Left ventricle myocardium inferior (tissue), 1 donor: ENCODE measurements around the gene CLEC2L. TPM values are rescaled to one million over a fixed set of nuclear protein-coding genes. Genes with fewer than 3 reads are reported as not detected.

Source experiments
- DNase-seq: peaks from one replicate; pipeline ENCODE4 v3.0.0-alpha.2; 2020
- H3K27ac ChIP-seq: fragments of 200-600 bp; replicated peaks from 2 replicates; pipeline ENCODE4 v1.8.0; 2021
- H3K27me3 ChIP-seq: fragments of 200-600 bp; 2 replicates; pipeline ENCODE4 v1.8.0; 2021; ENCODE audit warnings: low read depth
- H3K36me3 ChIP-seq: fragments of 200-600 bp; 2 replicates; pipeline ENCODE4 v1.8.0; 2021
- H3K4me1 ChIP-seq: fragments of 200-600 bp; 2 replicates; pipeline ENCODE4 v1.8.0; 2021
- H3K4me3 ChIP-seq: fragments of 200-600 bp; 2 replicates; pipeline ENCODE4 v1.8.0; 2021; ENCODE audit warnings: mild to moderate bottlenecking, moderate library complexity
- H3K9me3 ChIP-seq: fragments of 200-600 bp; replicated peaks from 2 replicates; pipeline ENCODE4 v1.8.0; 2021
- CTCF ChIP-seq: fragments of 200-600 bp; IDR thresholded peaks from 2 replicates; pipeline ENCODE4 v1.8.0; 2021; ENCODE audit warnings: antibody characterized with exemption, mild to moderate bottlenecking, borderline replicate concordance
- intact Hi-C: fragments of 100-400 bp; cut with micrococcal nuclease; formaldehyde crosslinking; loops from one replicate; pipeline ENCODE4 v1.11.0; 2022
- total RNA-seq: library from RNA; stranded (reverse); fragmentation: NEBNext Ultra II Directional; extraction: Animal tissue kit (Norgen Biotek cat#: 25700); gene quantifications from one replicate; pipeline ENCODE4 v1.2.1, GENCODE V29; 2021
- donor health status: DM: no; HTN: yes; CAD: no; lungs with severe emphysema.

Gene CLEC2L
- total RNA-seq, 1 donor from 2014 or later: 0.25 TPM

GRCh38 chr7:139492293-139492692 lies 31.2 kb upstream of the CLEC2L start:
- Histone ChIP-seq H3K27me3 (peaks cover 32% of the 10 kb centered on the region), H3K27ac (no peak overlapping the region), H3K36me3 (no peaks in the 10 kb centered on the region), H3K4me3 (no peak overlapping the region), H3K4me1 (peaks cover 4% of the 10 kb centered on the region), H3K9me3 (peaks cover 22% of the 10 kb centered on the region)
- TF ChIP-seq CTCF: no peak
- no peak for DNase-seq
- intact Hi-C loops: loop anchor here (10.0 kb wide), 1 partner anchor 513 kb away; no protein-coding TSS in a partner anchor

GRCh38 chr7:139494835-139495579 lies 28.5 kb upstream of the CLEC2L start:
- intact Hi-C loops: loop anchor here (10.0 kb wide), 1 partner anchor 510 kb away; no protein-coding TSS in a partner anchor
- Histone ChIP-seq H3K9me3 (peaks cover 22% of the 10 kb centered on the region), H3K4me3 (no peak overlapping the region), H3K27ac (no peak overlapping the region), H3K36me3 (no peaks in the 10 kb centered on the region), H3K4me1 (peaks cover 7% of the 10 kb centered on the region), H3K27me3 (peaks cover 19% of the 10 kb centered on the region)
- no peak for DNase-seq
- TF ChIP-seq CTCF: no peak

GRCh38 chr7:139495580-139496125 lies 27.8 kb upstream of the CLEC2L start:
- Histone ChIP-seq H3K27ac (no peak overlapping the region), H3K9me3 (peaks cover 22% of the 10 kb centered on the region), H3K36me3 (no peaks in the 10 kb centered on the region), H3K27me3 (peaks cover 19% of the 10 kb centered on the region), H3K4me3 (no peak overlapping the region), H3K4me1 (peaks cover 10% of the 10 kb centered on the region)
- DNase-seq: no peak
- intact Hi-C loops: loop anchor here (10.0 kb wide), 1 partner anchor 509 kb away; no protein-coding TSS in a partner anchor
- TF ChIP-seq CTCF: no peak

- Histone ChIP-seq H3K9me3 (peaks cover 16% of the 10 kb centered on the region), H3K4me3 (no peak overlapping the region), H3K36me3 (no peaks in the 10 kb centered on the region), H3K27ac (no peak overlapping the region), H3K27me3 (peaks cover 22% of the 10 kb centered on the region), H3K4me1 (peaks cover 10% of the 10 kb centered on the region)
- intact Hi-C loops: loop anchor here (10.0 kb wide), 1 partner anchor 508 kb away; no protein-coding TSS in a partner anchor
- DNase-seq: no peak
- TF ChIP-seq CTCF: no peak
These were observed 27.0 kb upstream of the CLEC2L start for GRCh38 chr7:139496528-139496927.

GRCh38 chr7:139500770-139501138 lies 22.7 kb upstream of the CLEC2L start:
- intact Hi-C loops: no loop called here
- Histone ChIP-seq H3K9me3 (no peaks in the 10 kb centered on the region), H3K4me1 (peaks cover 6% of the 10 kb centered on the region), H3K36me3 (no peaks in the 10 kb centered on the region), H3K4me3 (no peak overlapping the region), H3K27me3 (peaks cover 33% of the 10 kb centered on the region), H3K27ac (no peak overlapping the region)
- no peak for DNase-seq
- TF ChIP-seq CTCF: no peak
